IPS-18a (cell line): ENCODE results near the gene AHCYL2.

Source experiments
- H3K27ac ChIP-seq: one replicate; pipeline ENCODE4 v1.5.1; 2013; ENCODE audit warnings: low read length
- H3K27me3 ChIP-seq: one replicate; pipeline ENCODE4 v1.6.1; 2013; ENCODE audit warnings: mild to moderate bottlenecking, low read length; ENCODE audit not compliant: control insufficient read depth, insufficient read depth
- H3K36me3 ChIP-seq: one replicate; pipeline ENCODE4 v1.6.1; 2013; ENCODE audit warnings: low read depth, low read length; ENCODE audit not compliant: control insufficient read depth
- H3K4me1 ChIP-seq: one replicate; pipeline ENCODE4 v1.6.1; 2013; ENCODE audit warnings: low read depth, low read length; ENCODE audit not compliant: control insufficient read depth
- H3K4me3 ChIP-seq: one replicate; pipeline ENCODE4 v1.5.1; 2013; ENCODE audit warnings: low read length
- H3K9ac ChIP-seq: one replicate; pipeline ENCODE4 v1.6.1; 2013; ENCODE audit warnings: mild to moderate bottlenecking, low read length, moderate library complexity
- H3K9me3 ChIP-seq: one replicate; pipeline ENCODE4 v1.6.1; 2013; ENCODE audit warnings: low read depth, low read length; ENCODE audit not compliant: control insufficient read depth

Gene AHCYL2

GRCh38 chr7:129255800-129256199 is 31.0 kb downstream of the AHCYL2 start:
- no peaks in the 10 kb centered on the region for H3K36me3 ChIP-seq
- no peak overlapping the region for H3K4me3 ChIP-seq
- H3K9me3 ChIP-seq: no peaks in the 10 kb centered on the region
- H3K27me3 ChIP-seq: no peaks in the 10 kb centered on the region
- no peak overlapping the region for H3K9ac ChIP-seq
- no peak overlapping the region for H3K27ac ChIP-seq
- peaks cover 32% of the 10 kb centered on the region for H3K4me1 ChIP-seq

- Histone ChIP-seq H3K27ac (no peak overlapping the region), H3K4me3 (no peak overlapping the region), H3K36me3 (no peaks in the 10 kb centered on the region), H3K9me3 (no peaks in the 10 kb centered on the region), H3K9ac (no peak overlapping the region), H3K27me3 (no peaks in the 10 kb centered on the region), H3K4me1 (peaks cover 32% of the 10 kb centered on the region)
Measured at GRCh38 chr7:129256221-129256620, 31.4 kb downstream of the AHCYL2 start.

- Histone ChIP-seq H3K4me3 (no peak overlapping the region), H3K4me1 (peaks cover 36% of the 10 kb centered on the region), H3K9me3 (no peaks in the 10 kb centered on the region), H3K36me3 (no peaks in the 10 kb centered on the region), H3K9ac (no peak overlapping the region), H3K27me3 (no peaks in the 10 kb centered on the region), H3K27ac (peak overlapping the region; percentile 37)
Measured at GRCh38 chr7:129257168-129257567, 32.3 kb downstream of the AHCYL2 start.

- Histone ChIP-seq H3K4me3 (peak overlapping the region; percentile 46), H3K27me3 (no peaks in the 10 kb centered on the region), H3K4me1 (peaks cover 46% of the 10 kb centered on the region), H3K9ac (peak overlapping the region; percentile 71), H3K27ac (peak overlapping the region; percentile 92), H3K9me3 (no peaks in the 10 kb centered on the region), H3K36me3 (no peaks in the 10 kb centered on the region)
Measured at GRCh38 chr7:129258649-129259389, 34.0 kb downstream of the AHCYL2 start.

GRCh38 chr7:129262324-129262723 is 37.5 kb downstream of the AHCYL2 start:
- H3K9me3 ChIP-seq: no peaks in the 10 kb centered on the region

GRCh38 chr7:129263168-129263567 is 38.3 kb downstream of the AHCYL2 start:
- Histone ChIP-seq H3K27me3 (no peaks in the 10 kb centered on the region), H3K27ac (no peak overlapping the region), H3K9me3 (no peaks in the 10 kb centered on the region), H3K9ac (no peak overlapping the region), H3K4me3 (no peak overlapping the region), H3K4me1 (peaks cover 33% of the 10 kb centered on the region), H3K36me3 (no peaks in the 10 kb centered on the region)

More at GRCh38 chr7:129262324-129262723, 37.5 kb downstream of the AHCYL2 start:
- no peaks in the 10 kb centered on the region for H3K27me3 ChIP-seq
- H3K4me1 ChIP-seq: peaks cover 41% of the 10 kb centered on the region
- H3K36me3 ChIP-seq: no peaks in the 10 kb centered on the region
- no peak overlapping the region for H3K4me3 ChIP-seq
- H3K9ac ChIP-seq: no peak overlapping the region
- no peak overlapping the region for H3K27ac ChIP-seq

- peaks cover 22% of the 10 kb centered on the region for H3K4me1 ChIP-seq
- H3K36me3 ChIP-seq: no peaks in the 10 kb centered on the region
- H3K27ac ChIP-seq: no peak overlapping the region
- H3K9ac ChIP-seq: no peak overlapping the region
- H3K27me3 ChIP-seq: no peaks in the 10 kb centered on the region
- no peak overlapping the region for H3K4me3 ChIP-seq
- H3K9me3 ChIP-seq: no peaks in the 10 kb centered on the region
Measured at GRCh38 chr7:129264534-129264933, 39.7 kb downstream of the AHCYL2 start.

GRCh38 chr7:129265328-129265727 is 40.5 kb downstream of the AHCYL2 start:
- Histone ChIP-seq H3K4me1 (peaks cover 14% of the 10 kb centered on the region), H3K27me3 (no peaks in the 10 kb centered on the region), H3K4me3 (no peak overlapping the region)

GRCh38 chr7:129266181-129266580 is 41.4 kb downstream of the AHCYL2 start:
- no peaks in the 10 kb centered on the region for H3K36me3 ChIP-seq
- H3K9me3 ChIP-seq: no peaks in the 10 kb centered on the region
- H3K4me1 ChIP-seq: peaks cover 14% of the 10 kb centered on the region
- no peak overlapping the region for H3K4me3 ChIP-seq
- no peak overlapping the region for H3K27ac ChIP-seq
- no peaks in the 10 kb centered on the region for H3K27me3 ChIP-seq
- H3K9ac ChIP-seq: no peak overlapping the region

More at GRCh38 chr7:129265328-129265727, 40.5 kb downstream of the AHCYL2 start:
- Histone ChIP-seq H3K9ac (no peak overlapping the region), H3K9me3 (no peaks in the 10 kb centered on the region), H3K27ac (no peak overlapping the region), H3K36me3 (no peaks in the 10 kb centered on the region)

GRCh38 chr7:129270077-129270476 is 45.2 kb downstream of the AHCYL2 start:
- H3K27ac ChIP-seq: no peak overlapping the region
- no peak overlapping the region for H3K9ac ChIP-seq
- peaks cover 5% of the 10 kb centered on the region for H3K9me3 ChIP-seq
- no peak overlapping the region for H3K4me3 ChIP-seq
- H3K36me3 ChIP-seq: peaks cover 4% of the 10 kb centered on the region
- no peaks in the 10 kb centered on the region for H3K4me1 ChIP-seq
- H3K27me3 ChIP-seq: no peaks in the 10 kb centered on the region

- Histone ChIP-seq H3K27ac (no peak overlapping the region), H3K9ac (no peak overlapping the region), H3K4me1 (no peaks in the 10 kb centered on the region), H3K4me3 (no peak overlapping the region), H3K9me3 (peaks cover 5% of the 10 kb centered on the region), H3K36me3 (peaks cover 4% of the 10 kb centered on the region), H3K27me3 (no peaks in the 10 kb centered on the region)
Measured at GRCh38 chr7:129271500-129272355, 46.9 kb downstream of the AHCYL2 start.
